ENCODE results near the gene TRIM44.

TRIM44 gene

DNA sequence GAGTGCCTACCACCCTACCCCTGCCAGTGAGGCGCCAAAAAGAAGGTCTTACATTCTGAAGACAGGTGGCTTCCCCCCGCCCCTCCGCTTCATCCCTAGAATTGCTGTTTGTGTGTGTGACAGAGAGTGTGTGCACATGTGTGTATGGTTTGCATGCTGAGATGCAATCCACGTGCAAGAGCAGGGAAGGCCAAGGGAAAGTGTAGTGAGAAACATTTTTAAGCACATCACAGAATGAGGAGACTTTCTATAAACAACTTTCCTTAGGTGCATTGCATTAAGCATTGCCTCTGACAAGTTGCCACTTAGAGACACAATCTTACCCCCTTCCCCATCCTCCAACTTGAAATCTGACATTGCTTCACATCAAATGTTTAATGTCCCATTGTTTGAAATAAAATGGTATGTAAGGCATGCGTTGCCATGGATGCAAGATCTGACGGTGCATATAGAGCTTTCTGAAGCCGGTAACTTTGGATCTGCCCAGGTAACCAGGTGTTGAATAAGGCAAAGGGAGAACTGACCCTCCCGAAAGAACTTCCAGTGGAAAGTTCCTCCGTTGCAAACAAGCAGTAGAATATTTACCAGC is 22.9 kb upstream of the TRIM44 start:
- Histone ChIP-seq H2AFZ (ENCODE audit: low read length) (no peak overlapping the region; the same call in 1 of the 2 replicates), H4K20me1 (ENCODE audit: insufficient read depth, low read length, poor library complexity, severe bottlenecking) (no peaks in the 10 kb centered on the region), H3K9me3 (ENCODE audit: insufficient read depth, low read depth, low read length) (no peaks in the 10 kb centered on the region), H3K4me3 (ENCODE audit: low read length, poor library complexity, severe bottlenecking) (no peak overlapping the region), H3K9me2 (replicated peaks; ENCODE audit: low read depth, low read length) (no peaks in the 10 kb centered on the region), H3K4me2 (ENCODE audit: low read depth, low read length, poor library complexity, severe bottlenecking) (no peak overlapping the region), H3K4me1 (ENCODE audit: insufficient read depth, low read length, poor library complexity, severe bottlenecking) (peaks cover 12% of the 10 kb centered on the region), H3K79me2 (ENCODE audit: insufficient read depth, low read length) (no peaks in the 10 kb centered on the region), H3F3A (ENCODE audit: low read depth) (no peaks in the 10 kb centered on the region), H3K36me3 (ENCODE audit: insufficient read depth, low read length) (no peaks in the 10 kb centered on the region), H3K27me3 (ENCODE audit: insufficient read depth, low read length, poor library complexity, severe bottlenecking) (no peaks in the 10 kb centered on the region), H3K9ac (ENCODE audit: low read depth, low read length, poor library complexity, severe bottlenecking) (no peak overlapping the region)
- no peak for TF ChIP-seq EZH2phosphoT487 (IDR thresholded peaks at IDR 0.05; ENCODE audit: borderline replicate concordance)
- TF ChIP-seq, protein P1, sequence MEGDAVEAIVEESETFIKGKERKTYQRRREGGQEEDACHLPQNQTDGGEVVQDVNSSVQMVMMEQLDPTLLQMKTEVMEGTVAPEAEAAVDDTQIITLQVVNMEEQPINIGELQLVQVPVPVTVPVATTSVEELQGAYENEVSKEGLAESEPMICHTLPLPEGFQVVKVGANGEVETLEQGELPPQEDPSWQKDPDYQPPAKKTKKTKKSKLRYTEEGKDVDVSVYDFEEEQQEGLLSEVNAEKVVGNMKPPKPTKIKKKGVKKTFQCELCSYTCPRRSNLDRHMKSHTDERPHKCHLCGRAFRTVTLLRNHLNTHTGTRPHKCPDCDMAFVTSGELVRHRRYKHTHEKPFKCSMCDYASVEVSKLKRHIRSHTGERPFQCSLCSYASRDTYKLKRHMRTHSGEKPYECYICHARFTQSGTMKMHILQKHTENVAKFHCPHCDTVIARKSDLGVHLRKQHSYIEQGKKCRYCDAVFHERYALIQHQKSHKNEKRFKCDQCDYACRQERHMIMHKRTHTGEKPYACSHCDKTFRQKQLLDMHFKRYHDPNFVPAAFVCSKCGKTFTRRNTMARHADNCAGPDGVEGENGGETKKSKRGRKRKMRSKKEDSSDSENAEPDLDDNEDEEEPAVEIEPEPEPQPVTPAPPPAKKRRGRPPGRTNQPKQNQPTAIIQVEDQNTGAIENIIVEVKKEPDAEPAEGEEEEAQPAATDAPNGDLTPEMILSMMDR (conservative IDR thresholded peaks at IDR 0.05; ENCODE audit: low read length): no peak

DNA sequence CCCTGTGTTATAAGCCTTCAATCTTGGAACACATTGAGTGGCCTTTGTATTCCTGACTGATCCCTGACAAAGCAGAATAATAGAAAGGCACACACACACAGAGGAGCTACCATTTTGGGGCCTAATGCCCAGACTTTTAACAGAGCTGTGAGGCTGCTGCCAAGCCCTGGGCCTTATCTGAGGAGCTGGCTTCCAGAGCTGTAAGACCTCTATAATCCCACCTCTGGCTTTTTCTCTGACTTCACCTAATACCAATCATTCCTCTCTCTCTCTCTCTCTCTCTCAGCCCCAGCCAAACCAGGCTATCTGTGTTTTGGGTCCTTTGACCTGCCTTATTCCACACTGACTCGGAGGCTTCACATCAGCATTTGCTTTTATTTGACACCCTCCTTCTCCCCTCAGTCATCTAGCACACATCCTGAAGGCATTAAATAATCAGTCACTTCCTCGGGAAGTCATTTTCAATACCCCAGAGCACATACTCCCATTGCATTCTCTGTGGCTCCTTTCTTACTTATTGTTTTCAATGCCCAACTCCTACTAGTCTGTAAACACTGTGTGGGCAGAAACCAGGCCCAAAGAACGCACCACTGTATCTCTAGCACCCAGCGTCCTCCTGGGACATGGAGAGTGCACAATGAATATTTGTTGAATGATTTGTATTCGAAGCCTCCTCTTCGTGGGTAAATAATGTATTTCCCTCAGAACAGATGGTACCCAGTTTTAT is 21.2 kb upstream of the TRIM44 start:
- no peak overlapping the region for H3K9ac ChIP-seq (ENCODE audit: low read depth, low read length, poor library complexity, severe bottlenecking)
- H3K4me1 ChIP-seq (ENCODE audit: insufficient read depth, low read length, poor library complexity, severe bottlenecking): peaks cover 10% of the 10 kb centered on the region
- no peaks in the 10 kb centered on the region for H3K9me2 ChIP-seq (replicated peaks; ENCODE audit: low read depth, low read length)
- H3K4me2 ChIP-seq (ENCODE audit: low read depth, low read length, poor library complexity, severe bottlenecking): no peak overlapping the region
- H3F3A ChIP-seq (ENCODE audit: low read depth): no peaks in the 10 kb centered on the region
- TF ChIP-seq, protein P1 (conservative IDR thresholded peaks at IDR 0.05; ENCODE audit: low read length): no peak
- TF ChIP-seq EZH2phosphoT487 (IDR thresholded peaks at IDR 0.05; ENCODE audit: borderline replicate concordance): no peak
- H3K27me3 ChIP-seq (ENCODE audit: insufficient read depth, low read length, poor library complexity, severe bottlenecking): no peaks in the 10 kb centered on the region
- H4K20me1 ChIP-seq (ENCODE audit: insufficient read depth, low read length, poor library complexity, severe bottlenecking): no peaks in the 10 kb centered on the region
- no peak overlapping the region for H2AFZ ChIP-seq (ENCODE audit: low read length)
- no peak overlapping the region for H3K4me3 ChIP-seq (ENCODE audit: low read length, poor library complexity, severe bottlenecking)
- no peaks in the 10 kb centered on the region for H3K36me3 ChIP-seq (ENCODE audit: insufficient read depth, low read length)
- H3K9me3 ChIP-seq (ENCODE audit: insufficient read depth, low read depth, low read length): no peaks in the 10 kb centered on the region
- no peaks in the 10 kb centered on the region for H3K79me2 ChIP-seq (ENCODE audit: insufficient read depth, low read length)

DNA sequence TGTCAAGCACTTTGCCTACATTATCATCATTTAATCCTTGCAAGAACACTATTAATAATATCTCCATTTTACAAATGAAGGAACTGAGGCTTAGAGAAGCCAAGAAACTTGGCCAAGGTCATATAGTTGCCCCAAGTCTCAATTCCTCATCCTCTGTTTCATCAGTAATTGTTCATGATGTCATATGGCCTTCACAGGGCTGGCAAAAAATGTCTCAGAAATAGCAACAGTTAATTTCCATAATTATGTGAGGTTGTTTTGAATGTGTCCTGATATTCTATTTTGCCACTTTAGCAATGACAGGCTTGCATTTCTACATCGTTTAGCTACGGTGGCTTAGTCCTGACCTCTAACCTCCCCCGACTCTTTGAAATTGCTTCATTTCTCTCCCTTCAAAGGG is 20.6 kb upstream of the TRIM44 start:
- Histone ChIP-seq H3K4me3 (ENCODE audit: low read length, poor library complexity, severe bottlenecking) (no peak overlapping the region), H3K4me2 (ENCODE audit: low read depth, low read length, poor library complexity, severe bottlenecking) (no peak overlapping the region), H2AFZ (ENCODE audit: low read length) (no peak overlapping the region), H3K4me1 (ENCODE audit: insufficient read depth, low read length, poor library complexity, severe bottlenecking) (peaks cover 10% of the 10 kb centered on the region), H3K79me2 (ENCODE audit: insufficient read depth, low read length) (no peaks in the 10 kb centered on the region), H3K27me3 (ENCODE audit: insufficient read depth, low read length, poor library complexity, severe bottlenecking) (no peaks in the 10 kb centered on the region), H3K9me2 (replicated peaks; ENCODE audit: low read depth, low read length) (no peaks in the 10 kb centered on the region), H3K9me3 (ENCODE audit: insufficient read depth, low read depth, low read length) (no peaks in the 10 kb centered on the region), H3F3A (ENCODE audit: low read depth) (no peaks in the 10 kb centered on the region), H3K36me3 (ENCODE audit: insufficient read depth, low read length) (no peaks in the 10 kb centered on the region), H4K20me1 (ENCODE audit: insufficient read depth, low read length, poor library complexity, severe bottlenecking) (no peaks in the 10 kb centered on the region), H3K9ac (ENCODE audit: low read depth, low read length, poor library complexity, severe bottlenecking) (no peak overlapping the region)
- TF ChIP-seq EZH2phosphoT487 (IDR thresholded peaks at IDR 0.05; ENCODE audit: borderline replicate concordance): no peak
- TF ChIP-seq, protein P1 (conservative IDR thresholded peaks at IDR 0.05; ENCODE audit: low read length): no peak

All from Loucy (cell line).